ENCODE results near the gene SNX32. TPM values are rescaled to one million over a fixed set of nuclear protein-coding genes. Genes with fewer than 3 reads are reported as not detected.

Gene SNX32
- total RNA-seq, 2 experiments from 2014 or later: 0.33 to 0.61 TPM

- CTCF ChIA-PET: no interaction called here
- ATAC-seq (ENCODE audit: poor library complexity): no peak
- intact Hi-C loops (cut with DNase I, micrococcal nuclease): no loop called here
Observed at GRCh38 chr11:65849366-65849765, 15.6 kb downstream of the SNX32 start.

GRCh38 chr11:65849771-65850216 lies 16.0 kb downstream of the SNX32 start:
- no peak overlapping the region for H3K4me3 Mint-ChIP-seq
- no peaks in the 10 kb centered on the region for H3K27me3 Mint-ChIP-seq
- intact Hi-C loops (cut with DNase I, micrococcal nuclease): loop anchor here in 1 of 2 experiments (10.0 kb wide), 1 partner anchor 435 kb away; the partner anchor contains the start of gene YIF1A
- Histone ChIP-seq H3K4me3 (ENCODE audit: low read length) (no peak overlapping the region), H3K27ac (ENCODE audit: low read depth in 1 of 2, low read length in 2 of 2) (no peak overlapping the region), H3K27me3 (ENCODE audit: control insufficient read depth in 1 of 2, insufficient read depth in 2 of 2, low read length in 2 of 2) (no peaks in the 10 kb centered on the region), H3K36me3 (ENCODE audit: insufficient read depth, low read length) (peaks cover 40% of the 10 kb centered on the region), H3K4me1 (ENCODE audit: insufficient read depth, low read length) (peaks cover 18% of the 10 kb centered on the region), H3K9me3 (ENCODE audit: control insufficient read depth in 1 of 2, insufficient read depth in 1 of 2, low read length in 2 of 2) (peaks cover 7 to 23% of the 10 kb centered on the region in 2 experiments)
- ATAC-seq (ENCODE audit: poor library complexity): no peak
- no peak overlapping the region for H3K27ac Mint-ChIP-seq
- H3K9me3 Mint-ChIP-seq: no peaks in the 10 kb centered on the region
- TF ChIP-seq CTCF (IDR thresholded peaks at IDR 0.05): no peak
- ChIA-PET CTCF (no interaction called here), POLR2A (interaction anchor here (1.0 to 2.0 kb wide), 5 partner anchors 8 to 41 kb away, joined by 3 to 9 read pairs (median 3); partner anchors contain the start of genes CFL1, MUS81 and SNX32)
- H3K4me1 Mint-ChIP-seq (ENCODE audit: low read depth): peaks cover 7% of the 10 kb centered on the region
- peak in 1 of 14 experiments; percentile 28 for DNase-seq
- peaks cover 35% of the 10 kb centered on the region for H3K36me3 Mint-ChIP-seq (ENCODE audit: low read depth)

More at GRCh38 chr11:65849366-65849765, 15.6 kb downstream of the SNX32 start:
- H3K27me3 ChIP-seq (ENCODE audit: control insufficient read depth in 1 of 2, insufficient read depth in 2 of 2, low read length in 2 of 2): no peaks in the 10 kb centered on the region
- Mint-ChIP-seq H3K27ac (no peak overlapping the region), H3K36me3 (ENCODE audit: low read depth) (peaks cover 31% of the 10 kb centered on the region), H3K9me3 (no peaks in the 10 kb centered on the region), H3K4me1 (ENCODE audit: low read depth) (peaks cover 2% of the 10 kb centered on the region), H3K27me3 (no peaks in the 10 kb centered on the region), H3K4me3 (no peak overlapping the region)
- TF ChIP-seq CTCF (IDR thresholded peaks at IDR 0.05): no peak
- no peak overlapping the region for H3K4me3 ChIP-seq (ENCODE audit: low read length)
- H3K9me3 ChIP-seq (ENCODE audit: control insufficient read depth in 1 of 2, insufficient read depth in 1 of 2, low read length in 2 of 2): peaks cover 7 to 23% of the 10 kb centered on the region in 2 experiments
- H3K27ac ChIP-seq (ENCODE audit: low read depth in 1 of 2, low read length in 2 of 2): no peak overlapping the region
- peaks cover 36% of the 10 kb centered on the region for H3K36me3 ChIP-seq (ENCODE audit: insufficient read depth, low read length)
- peaks cover 14% of the 10 kb centered on the region for H3K4me1 ChIP-seq (ENCODE audit: insufficient read depth, low read length)
- POLR2A ChIA-PET: interaction anchor here (0.5 to 2.0 kb wide), 5 partner anchors 9 to 49 kb away, joined by 3 to 9 read pairs (median 3); partner anchors contain the start of genes CFL1, MUS81 and SNX32
- peak in 1 of 14 experiments; percentile 23 for DNase-seq

GRCh38 chr11:65850217-65851082 lies 16.7 kb downstream of the SNX32 start:
- intact Hi-C loops (cut with DNase I, micrococcal nuclease): loop anchor here in 1 of 2 experiments (10.0 kb wide), 1 partner anchor 434 kb away; the partner anchor contains the start of gene YIF1A
- ATAC-seq (ENCODE audit: poor library complexity) (no peak), DNase-seq (peak in 1 of 14 experiments; percentile 26)
- Mint-ChIP-seq H3K4me3 (no peak overlapping the region), H3K4me1 (ENCODE audit: low read depth) (peaks cover 11% of the 10 kb centered on the region), H3K36me3 (ENCODE audit: low read depth) (peaks cover 41% of the 10 kb centered on the region), H3K27me3 (no peaks in the 10 kb centered on the region), H3K27ac (no peak overlapping the region), H3K9me3 (no peaks in the 10 kb centered on the region)
- peaks cover 7 to 23% of the 10 kb centered on the region in 2 experiments for H3K9me3 ChIP-seq (ENCODE audit: control insufficient read depth in 1 of 2, insufficient read depth in 1 of 2, low read length in 2 of 2)
- peaks cover 47% of the 10 kb centered on the region for H3K36me3 ChIP-seq (ENCODE audit: insufficient read depth, low read length)
- no peaks in the 10 kb centered on the region for H3K27me3 ChIP-seq (ENCODE audit: control insufficient read depth in 1 of 2, insufficient read depth in 2 of 2, low read length in 2 of 2)
- POLR2A ChIA-PET: interaction anchor here (1.0 to 2.0 kb wide), 6 partner anchors 8 to 40 kb away, joined by 3 to 9 read pairs (median 4); partner anchors contain the start of genes CFL1, FIBP, MUS81 and SNX32
- TF ChIP-seq CTCF (IDR thresholded peaks at IDR 0.05): no peak
- H3K27ac ChIP-seq (ENCODE audit: low read depth in 1 of 2, low read length in 2 of 2): no peak overlapping the region
- no peak overlapping the region for H3K4me3 ChIP-seq (ENCODE audit: low read length)
- peaks cover 25% of the 10 kb centered on the region for H3K4me1 ChIP-seq (ENCODE audit: insufficient read depth, low read length)
- CTCF ChIA-PET: interaction anchor here (1.1 kb wide), 1 partner anchor 37 kb away, joined by 3 read pairs; no protein-coding TSS in a partner anchor

All from CD4-positive, alpha-beta T cell (primary cell).